T-cell (primary cell): Measurements from ENCODE around the gene CARD8. TPM values are rescaled to one million over a fixed set of nuclear protein-coding genes. Genes with fewer than 3 reads are reported as not detected.

ENCODE experiments used
- ATAC-seq, 4 experiments: fragments of 200-7000 bp in 3 of 4; fragments of 150-1000 bp in 1 of 4; cut with Tn5 transposase; replicated peaks in 1 of 4; 1 replicate in 3 of 4; 2 replicates in 1 of 4; pipeline ENCODE4 v1.10.0; 2021; ENCODE audit warnings: moderate library complexity in 3 of 4, mild to moderate bottlenecking in 2 of 4, moderate number of reproducible peaks in 1 of 4
- CTCF ChIA-PET, 2 donors: fragments of 300-600 bp; sonication (Branson Sonifier 250); formaldehyde crosslinking; loops; one replicate each; lab custom pipeline; 2022; ENCODE audit warnings: antibody characterized with exemption in 2 of 2; lab: Charles Lee
- POLR2A ChIA-PET, 2 donors: fragments of 300-600 bp; sonication (Branson Sonifier 250); formaldehyde crosslinking; loops; one replicate each; lab custom pipeline; 2022; ENCODE audit warnings: antibody characterized with exemption in 2 of 2; lab: Charles Lee
- DNase-seq, 35 experiments: peaks; one replicate each; pipeline versions ENCODE4 v3.0.0 to v3.0.0-alpha.2; 2013 to 2023
- H3K27ac ChIP-seq: one replicate; pipeline ENCODE4 v1.5.1; 2013; ENCODE audit warnings: low read length
- H3K27me3 ChIP-seq, 2 experiments: replicated peaks in 1 of 2; 1 replicate in 1 of 2; 2 replicates in 1 of 2; pipeline versions ENCODE4 v1.6.1 to v1.7.0; 2013; ENCODE audit warnings: low read length in 1 of 2, mixed read lengths in 1 of 2; ENCODE audit not compliant: control insufficient read depth in 2 of 2, insufficient read depth in 2 of 2; ENCODE audit errors: extremely low read depth in 1 of 2
- H3K36me3 ChIP-seq, 2 donors: 1 replicate in 1 of 2; 2 replicates in 1 of 2; pipeline versions ENCODE4 v1.6.1 to v1.7.0; 2013; ENCODE audit warnings: low read length in 1 of 2; ENCODE audit not compliant: control insufficient read depth in 2 of 2, insufficient read depth in 1 of 2; ENCODE audit errors: extremely low read depth in 1 of 2
- H3K4me1 ChIP-seq, 2 experiments: 1 replicate in 1 of 2; 2 replicates in 1 of 2; pipeline versions ENCODE4 v1.6.1 to v1.7.0; 2013; ENCODE audit warnings: low read length in 2 of 2, mixed read lengths in 1 of 2; ENCODE audit not compliant: insufficient read depth in 2 of 2, control insufficient read depth in 1 of 2; ENCODE audit errors: extremely low read depth in 1 of 2
- H3K4me3 ChIP-seq, 2 donors: 1 replicate in 1 of 2; 2 replicates in 1 of 2; pipeline versions ENCODE4 v1.5.1 to v1.7.0; 2013; ENCODE audit warnings: mild to moderate bottlenecking in 2 of 2, low read length in 1 of 2, moderate library complexity in 1 of 2; ENCODE audit not compliant: control insufficient read depth in 1 of 2; ENCODE audit errors: extremely low read depth in 1 of 2
- H3K9me3 ChIP-seq: 2 replicates; pipeline ENCODE4 v1.7.0; 2013
- H3K27ac Mint-ChIP-seq, 2 donors: one replicate each; pipeline ENCODE4 v1.8.0; 2020 to 2021; ENCODE audit warnings: mild to moderate bottlenecking in 2 of 2, mixed read lengths in 2 of 2
- H3K27me3 Mint-ChIP-seq, 2 donors: one replicate each; pipeline ENCODE4 v1.8.0; 2021 to 2022; ENCODE audit warnings: mixed read lengths in 2 of 2
- H3K36me3 Mint-ChIP-seq: one replicate; pipeline ENCODE4 v1.8.0; 2021; ENCODE audit warnings: mixed read lengths
- H3K4me1 Mint-ChIP-seq, 3 donors: one replicate each; pipeline ENCODE4 v1.8.0; 2020 to 2022; ENCODE audit warnings: mixed read lengths in 3 of 3, mild to moderate bottlenecking in 1 of 3
- H3K4me3 Mint-ChIP-seq, 3 donors: one replicate each; pipeline ENCODE4 v1.8.0; 2020 to 2022; ENCODE audit warnings: mild to moderate bottlenecking in 3 of 3, mixed read lengths in 3 of 3, moderate library complexity in 3 of 3
- H3K9me3 Mint-ChIP-seq, 3 donors: one replicate each; pipeline ENCODE4 v1.8.0; 2020 to 2022; ENCODE audit warnings: mixed read lengths in 3 of 3
- WGBS: methylation state at CpG from one replicate; pipeline ENCODE4 v1.1.5; 2013; ENCODE audit warnings: missing lambda C conversion rate; ENCODE audit not compliant: insufficient coverage; 5-methylcytosine and 5-hydroxymethylcytosine counted together
- total RNA-seq, 35 experiments: library from RNA in 6 of 35; stranded (reverse) in 6 of 35; fragments of 120-200 nt in 1 of 35; gene quantifications; one replicate each; pipeline versions ENCODE4 v1.2.1 to v1.2.4 and lab custom pipeline; 2013 to 2026

Gene CARD8
- total RNA-seq, 5 donors from 2014 or later (not counting 1 experiment from before 2014, with no cell fraction given): 146 to 224 (median 191) TPM

- CTCF ChIA-PET: no interaction called here
- WGBS: 87% methylated on average over 7 of the region's 7 CpGs
Measured at GRCh38 chr19:48192750-48193149, 63.0 kb downstream of the CARD8 start.

GRCh38 chr19:48190885-48191284 is 64.8 kb downstream of the CARD8 start:
- H3K27ac Mint-ChIP-seq: no peak overlapping the region

More at GRCh38 chr19:48192750-48193149, 63.0 kb downstream of the CARD8 start:
- Histone ChIP-seq H3K27me3 (no peaks in the 10 kb centered on the region), H3K9me3 (no peaks in the 10 kb centered on the region), H3K36me3 (no peaks in the 10 kb centered on the region), H3K4me3 (no peak overlapping the region), H3K4me1 (peaks cover 0 to 7% of the 10 kb centered on the region in 2 experiments), H3K27ac (no peak overlapping the region)
- peaks cover 7 to 25% (median 14%) of the 10 kb centered on the region in 3 donors for H3K4me1 Mint-ChIP-seq
- H3K27ac Mint-ChIP-seq: no peak overlapping the region
- DNase-seq (peak in 1 of 35 experiments; percentile 6), ATAC-seq (no peak)
- H3K27me3 Mint-ChIP-seq: no peaks in the 10 kb centered on the region
- H3K36me3 Mint-ChIP-seq: peaks cover 15% of the 10 kb centered on the region
- H3K9me3 Mint-ChIP-seq: no peaks in the 10 kb centered on the region
- no peak overlapping the region for H3K4me3 Mint-ChIP-seq
- POLR2A ChIA-PET: no interaction called here

GRCh38 chr19:48190288-48190884 is 65.3 kb downstream of the CARD8 start:
- Mint-ChIP-seq H3K27ac (peak overlapping the region in 1 of 2 donors; percentile 39), H3K9me3 (no peaks in the 10 kb centered on the region), H3K4me3 (no peak overlapping the region), H3K27me3 (no peaks in the 10 kb centered on the region), H3K4me1 (peaks cover 7 to 14% (median 8%) of the 10 kb centered on the region in 3 donors), H3K36me3 (peaks cover 16% of the 10 kb centered on the region)
- H3K36me3 ChIP-seq: no peaks in the 10 kb centered on the region
- no peak overlapping the region for H3K27ac ChIP-seq
- H3K27me3 ChIP-seq: no peaks in the 10 kb centered on the region
- ChIA-PET CTCF (interaction anchor here in 1 of 2 donors (1.1 kb wide), 1 partner anchor 14 kb away, joined by 3 read pairs; no protein-coding TSS in a partner anchor), POLR2A (no interaction called here)
- no peak overlapping the region for H3K4me3 ChIP-seq
- WGBS: 97% methylated on average over 8 of the region's 13 CpGs
- peaks cover 0 to 2% of the 10 kb centered on the region in 2 experiments for H3K4me1 ChIP-seq
- no peaks in the 10 kb centered on the region for H3K9me3 ChIP-seq
- peak in 27 of 35 experiments; percentile 30 to 74 (median 50) for DNase-seq
- peak; percentile 70 to 94 (median 82) for ATAC-seq

More at GRCh38 chr19:48190885-48191284, 64.8 kb downstream of the CARD8 start:
- Mint-ChIP-seq H3K4me1 (peaks cover 7 to 14% (median 13%) of the 10 kb centered on the region in 3 donors), H3K9me3 (no peaks in the 10 kb centered on the region), H3K36me3 (peaks cover 16% of the 10 kb centered on the region), H3K27me3 (no peaks in the 10 kb centered on the region), H3K4me3 (no peak overlapping the region)
- DNase-seq (no peak), ATAC-seq (no peak)
- peaks cover 0 to 2% of the 10 kb centered on the region in 2 experiments for H3K4me1 ChIP-seq
- no peak overlapping the region for H3K27ac ChIP-seq
- 100% methylated on average over 2 of the region's 3 CpGs for WGBS
- no peaks in the 10 kb centered on the region for H3K27me3 ChIP-seq
- no peaks in the 10 kb centered on the region for H3K9me3 ChIP-seq
- H3K4me3 ChIP-seq: no peak overlapping the region
- ChIA-PET CTCF (interaction anchor here in 1 of 2 donors (1.1 kb wide), 1 partner anchor 13 kb away, joined by 3 read pairs; no protein-coding TSS in a partner anchor), POLR2A (no interaction called here)
- no peaks in the 10 kb centered on the region for H3K36me3 ChIP-seq

- no peak for ATAC-seq
- Histone ChIP-seq H3K4me1 (no peaks in the 10 kb centered on the region), H3K27me3 (no peaks in the 10 kb centered on the region), H3K27ac (no peak overlapping the region), H3K4me3 (no peak overlapping the region), H3K36me3 (peaks cover 0 to 6% of the 10 kb centered on the region in 2 donors), H3K9me3 (peaks cover 2% of the 10 kb centered on the region)
- POLR2A ChIA-PET: no interaction called here
- Mint-ChIP-seq H3K36me3 (peaks cover 16% of the 10 kb centered on the region), H3K4me1 (peaks cover 0 to 10% (median 7%) of the 10 kb centered on the region in 3 donors), H3K4me3 (no peak overlapping the region), H3K27me3 (no peaks in the 10 kb centered on the region), H3K27ac (no peak overlapping the region), H3K9me3 (peaks cover 2 to 3% (median 2%) of the 10 kb centered on the region in 3 donors)
- peak in 1 of 35 experiments; percentile 6 for DNase-seq
- CTCF ChIA-PET: no interaction called here
- WGBS: 95% methylated on average over 4 of the region's 8 CpGs
Measured at GRCh38 chr19:48186541-48186991, 69.1 kb downstream of the CARD8 start.

GRCh38 chr19:48186015-48186414 is 69.7 kb downstream of the CARD8 start:
- DNase-seq (no peak), ATAC-seq (no peak)
- Mint-ChIP-seq H3K9me3 (peaks cover 7% of the 10 kb centered on the region in 3 donors), H3K27me3 (no peaks in the 10 kb centered on the region), H3K4me1 (peaks cover 0 to 8% (median 7%) of the 10 kb centered on the region in 3 donors), H3K36me3 (peaks cover 18% of the 10 kb centered on the region), H3K27ac (no peak overlapping the region), H3K4me3 (no peak overlapping the region)
- H3K4me3 ChIP-seq: no peak overlapping the region
- H3K9me3 ChIP-seq: peaks cover 3% of the 10 kb centered on the region
- 100% methylated on average over 1 of the region's 5 CpGs for WGBS
- H3K4me1 ChIP-seq: no peaks in the 10 kb centered on the region
- no peaks in the 10 kb centered on the region for H3K27me3 ChIP-seq
- no peak overlapping the region for H3K27ac ChIP-seq
- H3K36me3 ChIP-seq: peaks cover 0 to 6% of the 10 kb centered on the region in 2 donors
- ChIA-PET POLR2A (no interaction called here), CTCF (no interaction called here)

GRCh38 chr19:48183356-48183755 is 72.4 kb downstream of the CARD8 start:
- Mint-ChIP-seq H3K4me1 (no peaks in the 10 kb centered on the region), H3K27ac (no peak overlapping the region), H3K27me3 (no peaks in the 10 kb centered on the region), H3K4me3 (no peak overlapping the region), H3K36me3 (peaks cover 21% of the 10 kb centered on the region), H3K9me3 (peaks cover 7% of the 10 kb centered on the region in 3 donors)
- ChIA-PET CTCF (no interaction called here), POLR2A (no interaction called here)
- DNase-seq: no peak
- no peak overlapping the region for H3K27ac ChIP-seq
- ATAC-seq: no peak
- H3K9me3 ChIP-seq: peaks cover 3% of the 10 kb centered on the region
- H3K4me1 ChIP-seq: no peaks in the 10 kb centered on the region
- H3K36me3 ChIP-seq: peaks cover 3 to 6% of the 10 kb centered on the region in 2 donors
- 100% methylated on average over 1 of the region's 9 CpGs for WGBS
- no peaks in the 10 kb centered on the region for H3K27me3 ChIP-seq
- no peak overlapping the region for H3K4me3 ChIP-seq
